GM18873 (cell line): ENCODE results near the gene VPS36.
"Not testable (repeated sequence)": the region's sequence is repeated elsewhere in the genome, so short reads cannot be mapped to it uniquely, and the experiment has no call there.

ENCODE experiments used
- ATAC-seq: cut with Tn5 transposase; IDR thresholded peaks from one replicate; pipeline ENCODE4 v1.9.1; 2021; ENCODE audit warnings: mild to moderate bottlenecking, moderate library complexity, moderate number of reproducible peaks; ENCODE audit not compliant: unreplicated experiment, low FRiP score

The VPS36 gene

GRCh38 chr13:52450012-52450792 is at the start of gene VPS36:
Gene VPS36, minus strand, starts transcription at chr13:52450634. Its CDS starts 40 bp downstream, at chr13:52450594.
- ATAC-seq = peak; percentile 57

GRCh38 chr13:52497979-52498378 is 47.5 kb upstream of the VPS36 start:
- ATAC-seq = not testable (repeated sequence)

- ATAC-seq = not testable (repeated sequence)
Measured at GRCh38 chr13:52494241-52494640, 43.8 kb upstream of the VPS36 start.

GRCh38 chr13:52491015-52491414 is 40.6 kb upstream of the VPS36 start:
- ATAC-seq = not testable (repeated sequence)

- ATAC-seq = not testable (repeated sequence)
Measured at GRCh38 chr13:52488763-52489162, 38.3 kb upstream of the VPS36 start.

- ATAC-seq = not testable (repeated sequence)
Measured at GRCh38 chr13:52487078-52487477, 36.6 kb upstream of the VPS36 start.

GRCh38 chr13:52480677-52481428 is 30.4 kb upstream of the VPS36 start:
- not testable (repeated sequence) for ATAC-seq

- not testable (repeated sequence) for ATAC-seq
Measured at GRCh38 chr13:52468487-52468886, 18.1 kb upstream of the VPS36 start.

- ATAC-seq = no peak
Measured at GRCh38 chr13:52463526-52463925, 13.1 kb upstream of the VPS36 start.

GRCh38 chr13:52461265-52461664 is 10.8 kb upstream of the VPS36 start:
- no peak for ATAC-seq

- no peak for ATAC-seq
Measured at GRCh38 chr13:52459668-52460067, 9.2 kb upstream of the VPS36 start.

- ATAC-seq = peak; percentile 20
Measured at GRCh38 chr13:52455677-52456041, 5.2 kb upstream of the VPS36 start.

GRCh38 chr13:52454820-52455676 is 4.6 kb upstream of the VPS36 start, which contains the start of gene CKAP2:
Gene CKAP2, plus strand, starts transcription at chr13:52455478. Its CDS starts 79 bp downstream, at chr13:52455557.
- ATAC-seq = peak; percentile 75

GRCh38 chr13:52454459-52454819 is 4.0 kb upstream of the VPS36 start:
- ATAC-seq = peak; percentile 31

GRCh38 chr13:52452470-52452869 is 2.0 kb upstream of the VPS36 start:
- no peak for ATAC-seq

- no peak for ATAC-seq
Measured at GRCh38 chr13:52451135-52451804, 836 bp upstream of the VPS36 start.

- ATAC-seq = no peak
Measured at GRCh38 chr13:52450793-52451116, 321 bp upstream of the VPS36 start.

- no peak for ATAC-seq
Measured at GRCh38 chr13:52449331-52450011, 963 bp downstream of the VPS36 start.

GRCh38 chr13:52447815-52448552 is 2.5 kb downstream of the VPS36 start:
- ATAC-seq = no peak
